Kidney epithelial cell (primary cell): ENCODE data around the gene ALDH2. TPM values are rescaled to one million over a fixed set of nuclear protein-coding genes. Genes with fewer than 3 reads are reported as not detected.

Source experiments
- DNase-seq: peaks from one replicate; pipeline ENCODE4 v3.0.0-alpha.2; 2010; ENCODE audit warnings: low read depth
- H3K27me3 ChIP-seq: 2 replicates; pipeline ENCODE4 v1.6.0; 2011; ENCODE audit warnings: low read length; ENCODE audit not compliant: control insufficient read depth, insufficient read depth
- H3K36me3 ChIP-seq: 2 replicates; pipeline ENCODE4 v1.5.1; 2011; ENCODE audit warnings: low read length; ENCODE audit not compliant: control insufficient read depth, insufficient read depth
- H3K4me3 ChIP-seq: 2 replicates; pipeline ENCODE4 v1.5.1; 2011; ENCODE audit warnings: low read depth, mild to moderate bottlenecking, control low read depth, low read length
- CTCF ChIP-seq: IDR thresholded peaks from 2 replicates; pipeline ENCODE4 v1.5.1; 2011; ENCODE audit warnings: mild to moderate bottlenecking, moderate library complexity, low read length, control low read depth, inconsistent platforms; ENCODE audit not compliant: insufficient read depth, poor library complexity, severe bottlenecking
- total RNA-seq: library from RNA; depleted of rRNA; stranded (reverse); fragments of >200 nt; gene quantifications from 2 replicates; pipeline ENCODE4 v1.2.3, GENCODE V29; 2015

ALDH2 gene
- total RNA-seq, 1 donor from 2014 or later = 23.2 TPM

- Histone ChIP-seq H3K4me3 (no peak overlapping the region), H3K36me3 (no peaks in the 10 kb centered on the region), H3K27me3 (no peaks in the 10 kb centered on the region)
- no peak for TF ChIP-seq CTCF
- no peak for DNase-seq
These were observed 14.4 kb downstream of the ALDH2 start for GRCh38 chr12:111781085-111781658.

GRCh38 chr12:111783046-111783445 lies 16.3 kb downstream of the ALDH2 start:
- H3K36me3 ChIP-seq = no peaks in the 10 kb centered on the region
- DNase-seq = no peak
- no peak overlapping the region for H3K4me3 ChIP-seq
- TF ChIP-seq CTCF = no peak
- H3K27me3 ChIP-seq = no peaks in the 10 kb centered on the region

- DNase-seq = no peak
- H3K36me3 ChIP-seq = no peaks in the 10 kb centered on the region
- no peak for TF ChIP-seq CTCF
- no peak overlapping the region for H3K4me3 ChIP-seq
- H3K27me3 ChIP-seq = no peaks in the 10 kb centered on the region
These were observed 18.2 kb downstream of the ALDH2 start for GRCh38 chr12:111784953-111785352.

GRCh38 chr12:111785651-111786050 lies 18.9 kb downstream of the ALDH2 start:
- Histone ChIP-seq H3K27me3 (no peaks in the 10 kb centered on the region), H3K4me3 (no peak overlapping the region), H3K36me3 (no peaks in the 10 kb centered on the region)
- no peak for DNase-seq
- TF ChIP-seq CTCF = no peak

- Histone ChIP-seq H3K36me3 (peaks cover 3% of the 10 kb centered on the region), H3K4me3 (no peak overlapping the region), H3K27me3 (no peaks in the 10 kb centered on the region)
- TF ChIP-seq CTCF = peak; percentile 32
- DNase-seq = no peak
These were observed 21.5 kb downstream of the ALDH2 start for GRCh38 chr12:111788178-111788654.

GRCh38 chr12:111789779-111790178 lies 23.0 kb downstream of the ALDH2 start:
- H3K27me3 ChIP-seq = no peaks in the 10 kb centered on the region
- H3K36me3 ChIP-seq = peaks cover 3% of the 10 kb centered on the region
- DNase-seq = no peak
- TF ChIP-seq CTCF = no peak
- H3K4me3 ChIP-seq = no peak overlapping the region
